ENCODE data around the gene ERGIC1.

DNA sequence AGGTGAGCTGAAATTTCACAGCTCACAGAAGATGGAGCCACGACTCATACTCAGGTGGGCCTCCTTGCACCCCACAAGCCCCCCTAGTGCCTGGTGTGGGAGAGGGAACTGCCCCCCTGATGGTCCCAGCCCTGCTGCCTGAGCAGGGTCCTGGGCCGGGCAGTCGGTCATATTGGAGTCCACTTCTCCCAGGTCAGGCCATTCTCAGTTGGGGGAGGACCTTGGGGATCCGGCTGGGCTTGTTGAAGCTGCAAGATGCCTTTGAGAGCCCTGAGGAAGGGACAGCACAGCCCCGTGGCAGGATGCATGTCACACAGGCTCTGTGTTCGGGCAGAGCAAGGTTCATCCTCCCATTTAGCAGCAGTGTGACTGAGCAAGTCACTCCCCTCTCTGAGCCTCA lies 56.6 kb downstream of the ERGIC1 start:
- TF ChIP-seq, protein P1, sequence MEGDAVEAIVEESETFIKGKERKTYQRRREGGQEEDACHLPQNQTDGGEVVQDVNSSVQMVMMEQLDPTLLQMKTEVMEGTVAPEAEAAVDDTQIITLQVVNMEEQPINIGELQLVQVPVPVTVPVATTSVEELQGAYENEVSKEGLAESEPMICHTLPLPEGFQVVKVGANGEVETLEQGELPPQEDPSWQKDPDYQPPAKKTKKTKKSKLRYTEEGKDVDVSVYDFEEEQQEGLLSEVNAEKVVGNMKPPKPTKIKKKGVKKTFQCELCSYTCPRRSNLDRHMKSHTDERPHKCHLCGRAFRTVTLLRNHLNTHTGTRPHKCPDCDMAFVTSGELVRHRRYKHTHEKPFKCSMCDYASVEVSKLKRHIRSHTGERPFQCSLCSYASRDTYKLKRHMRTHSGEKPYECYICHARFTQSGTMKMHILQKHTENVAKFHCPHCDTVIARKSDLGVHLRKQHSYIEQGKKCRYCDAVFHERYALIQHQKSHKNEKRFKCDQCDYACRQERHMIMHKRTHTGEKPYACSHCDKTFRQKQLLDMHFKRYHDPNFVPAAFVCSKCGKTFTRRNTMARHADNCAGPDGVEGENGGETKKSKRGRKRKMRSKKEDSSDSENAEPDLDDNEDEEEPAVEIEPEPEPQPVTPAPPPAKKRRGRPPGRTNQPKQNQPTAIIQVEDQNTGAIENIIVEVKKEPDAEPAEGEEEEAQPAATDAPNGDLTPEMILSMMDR (IDR thresholded peaks at IDR 0.05 in 4 of 5, conservative IDR thresholded peaks at IDR 0.05 in 1 of 5) = no peak
- TF ChIP-seq POLR2A (IDR thresholded peaks at IDR 0.05) = no peak
